ENCODE measurements around the gene GRID2IP. TPM values are rescaled to one million over a fixed set of nuclear protein-coding genes. Genes with fewer than 3 reads are reported as not detected.

The GRID2IP gene
- total RNA-seq, 4 donors from 2014 or later = not detected

DNA sequence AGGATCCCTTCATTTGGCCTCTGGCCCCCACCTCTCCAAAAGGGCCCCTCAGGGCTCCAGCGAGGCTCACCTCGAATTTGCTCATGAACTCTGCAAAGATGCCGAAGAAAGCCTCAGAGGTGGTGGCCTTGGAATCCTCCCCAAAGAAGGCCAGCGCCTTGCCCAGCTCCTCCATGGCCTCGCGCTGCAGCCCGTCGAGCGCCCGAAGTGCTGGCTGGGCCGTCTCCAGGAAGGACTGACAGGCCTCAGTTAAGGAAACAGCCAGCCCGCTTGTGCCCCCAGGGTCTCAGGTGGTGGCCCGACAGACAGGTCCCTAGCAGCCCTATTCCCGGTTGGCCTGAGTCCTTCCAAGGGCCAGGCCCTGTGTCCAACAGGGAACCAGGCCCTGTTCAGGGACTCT, 53.3 kb downstream of the GRID2IP start:
- no peak for DNase-seq (ENCODE audit: low spot score in 2 of 2)
- H3K4me1 ChIP-seq = peaks cover 0 to 3% (median 2%) of the 10 kb centered on the region in 4 donors
- H3K27ac ChIP-seq = no peak overlapping the region
- no peak overlapping the region for H3K4me3 ChIP-seq
- no peaks in the 10 kb centered on the region for H3K36me3 ChIP-seq
- no peaks in the 10 kb centered on the region for H3K9me3 ChIP-seq
- no peak for TF ChIP-seq EP300 (IDR thresholded peaks at IDR 0.05)
- 88 to 93% methylated on average over 13 of the region's 14 CpGs for WGBS, 2 donors
- no peaks in the 10 kb centered on the region for H3K27me3 ChIP-seq

DNA sequence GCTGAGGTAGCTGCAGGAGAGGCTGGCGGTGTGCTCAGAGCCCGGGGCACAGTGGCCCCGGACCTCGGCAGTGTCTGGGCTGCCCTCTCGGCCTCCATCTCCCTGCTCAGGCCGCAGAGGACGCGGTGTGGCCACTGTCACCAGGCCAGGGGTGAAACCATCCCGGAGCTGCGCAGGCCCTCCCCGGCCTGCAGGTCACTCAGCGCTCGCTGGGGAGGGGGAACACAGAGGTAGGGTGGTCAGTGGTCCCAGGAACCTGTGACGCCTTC, 53.7 kb downstream of the GRID2IP start:
- Histone ChIP-seq H3K27me3 (no peaks in the 10 kb centered on the region), H3K27ac (no peak overlapping the region), H3K36me3 (no peaks in the 10 kb centered on the region), H3K9me3 (no peaks in the 10 kb centered on the region), H3K4me3 (no peak overlapping the region), H3K4me1 (no peaks in the 10 kb centered on the region)
- WGBS, 2 donors = 79% methylated on average over 9 of the region's 14 CpGs; no CpG with 5 or more reads in 1 of the 2 donors
- TF ChIP-seq POLR2A (IDR thresholded peaks at IDR 0.05) = no peak
- TF ChIP-seq EP300 (IDR thresholded peaks at IDR 0.05) = no peak
- TF ChIP-seq, protein P1, sequence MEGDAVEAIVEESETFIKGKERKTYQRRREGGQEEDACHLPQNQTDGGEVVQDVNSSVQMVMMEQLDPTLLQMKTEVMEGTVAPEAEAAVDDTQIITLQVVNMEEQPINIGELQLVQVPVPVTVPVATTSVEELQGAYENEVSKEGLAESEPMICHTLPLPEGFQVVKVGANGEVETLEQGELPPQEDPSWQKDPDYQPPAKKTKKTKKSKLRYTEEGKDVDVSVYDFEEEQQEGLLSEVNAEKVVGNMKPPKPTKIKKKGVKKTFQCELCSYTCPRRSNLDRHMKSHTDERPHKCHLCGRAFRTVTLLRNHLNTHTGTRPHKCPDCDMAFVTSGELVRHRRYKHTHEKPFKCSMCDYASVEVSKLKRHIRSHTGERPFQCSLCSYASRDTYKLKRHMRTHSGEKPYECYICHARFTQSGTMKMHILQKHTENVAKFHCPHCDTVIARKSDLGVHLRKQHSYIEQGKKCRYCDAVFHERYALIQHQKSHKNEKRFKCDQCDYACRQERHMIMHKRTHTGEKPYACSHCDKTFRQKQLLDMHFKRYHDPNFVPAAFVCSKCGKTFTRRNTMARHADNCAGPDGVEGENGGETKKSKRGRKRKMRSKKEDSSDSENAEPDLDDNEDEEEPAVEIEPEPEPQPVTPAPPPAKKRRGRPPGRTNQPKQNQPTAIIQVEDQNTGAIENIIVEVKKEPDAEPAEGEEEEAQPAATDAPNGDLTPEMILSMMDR (IDR thresholded peaks at IDR 0.05) = no peak
- DNase-seq (ENCODE audit: low spot score in 2 of 2) = no peak

DNA sequence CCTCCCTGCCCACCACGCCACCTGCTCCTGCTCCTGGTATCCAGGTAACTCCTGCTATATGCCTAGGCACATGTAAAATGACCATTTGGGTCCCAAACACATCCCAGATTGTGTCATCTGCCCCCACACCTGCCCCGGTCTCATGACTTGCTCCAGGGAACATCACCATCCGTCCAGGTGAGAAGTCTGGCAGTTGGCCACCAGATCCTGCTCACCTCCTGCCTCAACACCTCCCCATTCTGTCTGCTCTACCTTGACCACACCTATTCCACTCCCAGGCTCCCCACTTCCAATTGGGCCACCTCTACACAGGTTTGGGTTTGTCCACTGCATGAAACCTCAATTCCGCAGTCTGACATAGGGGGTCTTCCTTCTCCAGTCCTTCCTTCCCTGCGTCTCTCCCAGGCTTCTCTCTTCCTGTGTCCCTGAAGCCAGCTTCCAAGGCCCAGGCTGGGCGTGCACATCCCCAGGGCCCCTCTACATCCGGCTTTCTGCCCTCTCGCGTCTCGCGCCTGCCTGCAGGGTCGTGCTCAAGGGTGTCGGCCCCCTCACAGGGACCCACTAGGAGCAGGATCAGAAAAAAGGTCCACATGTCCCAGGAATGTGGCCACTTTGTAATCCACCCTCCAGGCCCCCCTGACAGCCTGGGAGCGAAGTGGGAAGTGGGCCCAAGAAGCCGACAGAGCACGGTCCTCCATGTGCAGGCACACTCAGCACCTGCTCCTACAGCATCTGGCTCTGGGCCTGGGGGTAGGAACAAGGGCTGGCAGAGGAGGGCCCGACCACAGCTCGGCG, 54.2 kb downstream of the GRID2IP start:
- TF ChIP-seq POLR2A (IDR thresholded peaks at IDR 0.05) = no peak
- TF ChIP-seq, protein P1 (IDR thresholded peaks at IDR 0.05) = no peak
- TF ChIP-seq EP300 (IDR thresholded peaks at IDR 0.05) = no peak
- Histone ChIP-seq H3K4me3 (no peak overlapping the region), H3K36me3 (no peaks in the 10 kb centered on the region), H3K27ac (no peak overlapping the region), H3K27me3 (no peaks in the 10 kb centered on the region), H3K4me1 (no peaks in the 10 kb centered on the region), H3K9me3 (no peaks in the 10 kb centered on the region)
- 74 to 75% methylated on average over 13 to 15 of the region's 19 CpGs for WGBS, 2 donors
- no peak for DNase-seq (ENCODE audit: low spot score in 2 of 2)

DNA sequence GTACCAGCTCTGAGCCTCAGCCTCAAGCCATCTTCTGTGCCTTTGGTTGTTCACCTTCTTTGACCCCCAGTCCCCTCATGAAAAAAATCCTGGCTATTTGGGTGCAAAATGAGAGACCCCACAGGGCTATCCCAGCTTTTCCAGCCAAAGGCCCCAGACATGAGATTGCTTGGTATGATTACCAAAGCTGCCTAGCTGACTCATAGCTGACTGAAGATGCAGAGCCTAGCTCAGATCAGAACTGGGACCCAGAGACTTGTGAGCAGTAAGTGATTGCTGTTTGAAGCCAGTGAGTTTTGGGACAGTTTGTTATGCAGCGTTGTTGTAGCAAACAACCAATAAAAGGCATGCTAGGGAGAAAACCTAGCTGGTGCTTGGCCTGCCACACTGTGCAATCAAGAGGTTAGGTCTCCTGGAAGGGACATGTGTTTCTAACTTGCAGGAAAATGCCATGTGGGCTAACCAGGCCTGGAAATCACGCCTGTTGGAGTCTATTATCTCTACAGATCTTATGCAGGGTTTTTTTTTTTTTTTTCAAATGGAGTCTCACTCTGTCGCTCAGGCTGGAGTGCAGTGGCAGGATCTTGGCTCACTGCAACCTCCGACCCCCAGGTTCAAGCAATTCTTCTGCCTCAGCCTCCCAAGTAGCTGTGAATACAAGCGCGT, 55.5 kb downstream of the GRID2IP start:
- no peaks in the 10 kb centered on the region for H3K36me3 ChIP-seq
- no peak overlapping the region for H3K4me3 ChIP-seq
- TF ChIP-seq EP300 (IDR thresholded peaks at IDR 0.05) = no peak
- TF ChIP-seq, protein P1 (IDR thresholded peaks at IDR 0.05) = no peak
- TF ChIP-seq POLR2A (IDR thresholded peaks at IDR 0.05) = no peak
- no peaks in the 10 kb centered on the region for H3K27me3 ChIP-seq
- 88 to 92% methylated on average over 6 of the region's 6 CpGs for WGBS, 2 donors
- H3K4me1 ChIP-seq = no peaks in the 10 kb centered on the region
- no peaks in the 10 kb centered on the region for H3K9me3 ChIP-seq
- no peak for DNase-seq (ENCODE audit: low spot score in 2 of 2)
- H3K27ac ChIP-seq = no peak overlapping the region

DNA sequence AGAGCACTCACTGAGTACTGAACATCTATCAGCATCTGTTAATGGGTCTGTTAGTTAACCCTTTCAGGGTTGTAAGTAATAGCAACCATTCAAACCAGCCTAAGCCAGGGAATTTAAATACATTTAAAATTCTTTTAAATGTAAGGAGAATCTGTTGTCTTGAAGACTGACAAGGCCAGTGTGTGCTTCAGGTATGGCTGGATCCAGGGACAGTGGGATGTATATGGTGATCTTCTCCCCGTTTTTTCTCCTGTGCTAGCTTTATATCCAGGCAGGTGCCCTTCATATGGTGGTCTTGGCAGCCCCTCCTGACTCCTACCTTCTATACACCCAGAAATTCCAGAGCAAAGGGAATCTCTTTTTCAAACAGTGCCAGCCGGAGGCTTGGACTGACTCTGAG, 56.9 kb downstream of the GRID2IP start:
- WGBS, 2 donors = 72 to 88% methylated on average over 2 of the region's 2 CpGs

More for the DNA sequence above, 56.9 kb downstream of the GRID2IP start:
- Histone ChIP-seq H3K4me3 (no peak overlapping the region), H3K4me1 (no peaks in the 10 kb centered on the region), H3K9me3 (peaks cover 0 to 7% (median 0%) of the 10 kb centered on the region in 4 donors), H3K27me3 (no peaks in the 10 kb centered on the region), H3K27ac (no peak overlapping the region), H3K36me3 (no peaks in the 10 kb centered on the region)
- no peak for DNase-seq (ENCODE audit: low spot score in 2 of 2)
- TF ChIP-seq, protein P1 (IDR thresholded peaks at IDR 0.05) = no peak
- no peak for TF ChIP-seq POLR2A (IDR thresholded peaks at IDR 0.05)
- no peak for TF ChIP-seq EP300 (IDR thresholded peaks at IDR 0.05)

Measured in tibial nerve (tissue), 4 donors.